ENCODE measurements around the gene DNMBP. TPM values are rescaled to one million over a fixed set of nuclear protein-coding genes. Genes with fewer than 3 reads are reported as not detected.
A peak's percentile ranks its signal among the peaks of the same experiment; 100 is the strongest.
"Not testable (repeated sequence)": the region's sequence is repeated elsewhere in the genome, so short reads cannot be mapped to it uniquely, and the experiment has no call there.

The DNMBP gene
- total RNA-seq, 2 donors from 2014 or later: 2.1 to 2.5 TPM

GRCh38 chr10:99881371-99881770 is 128.4 kb downstream of the DNMBP start:
- DNase-seq (no peak), ATAC-seq (no peak)
- Mint-ChIP-seq H3K27ac (no peak overlapping the region), H3K4me3 (no peak overlapping the region), H3K36me3 (ENCODE audit: low read depth) (peaks cover 9% of the 10 kb centered on the region), H3K27me3 (peaks cover 4% of the 10 kb centered on the region), H3K4me1 (peaks cover 7% of the 10 kb centered on the region)
- H3K9me3 ChIP-seq (ENCODE audit: control insufficient read depth, low read length, poor library complexity, severe bottlenecking): no peaks in the 10 kb centered on the region

GRCh38 chr10:99880080-99880835 is 129.5 kb downstream of the DNMBP start:
- Mint-ChIP-seq H3K36me3 (ENCODE audit: low read depth) (peaks cover 18% of the 10 kb centered on the region), H3K4me1 (peaks cover 7% of the 10 kb centered on the region), H3K27ac (no peak overlapping the region), H3K4me3 (no peak overlapping the region), H3K27me3 (peaks cover 15% of the 10 kb centered on the region)
- no peaks in the 10 kb centered on the region for H3K9me3 ChIP-seq (ENCODE audit: control insufficient read depth, low read length, poor library complexity, severe bottlenecking)
- ATAC-seq (no peak), DNase-seq (no peak)

GRCh38 chr10:99875473-99875872 is 134.3 kb downstream of the DNMBP start:
- H3K27me3 Mint-ChIP-seq: peaks cover 56% of the 10 kb centered on the region
- H3K36me3 Mint-ChIP-seq (ENCODE audit: low read depth): peaks cover 24% of the 10 kb centered on the region
- DNase-seq (no peak), ATAC-seq (no peak)
- no peaks in the 10 kb centered on the region for H3K9me3 ChIP-seq (ENCODE audit: control insufficient read depth, low read length, poor library complexity, severe bottlenecking)
- no peak overlapping the region for H3K4me3 Mint-ChIP-seq
- peaks cover 17% of the 10 kb centered on the region for H3K4me1 Mint-ChIP-seq
- H3K27ac Mint-ChIP-seq: no peak overlapping the region

- H3K36me3 Mint-ChIP-seq (ENCODE audit: low read depth): peaks cover 24% of the 10 kb centered on the region
- ATAC-seq: no peak
- no peak overlapping the region for H3K27ac Mint-ChIP-seq
- H3K4me3 Mint-ChIP-seq: no peak overlapping the region
- no peak for DNase-seq
- no peaks in the 10 kb centered on the region for H3K9me3 ChIP-seq (ENCODE audit: control insufficient read depth, low read length, poor library complexity, severe bottlenecking)
- H3K4me1 Mint-ChIP-seq: peaks cover 17% of the 10 kb centered on the region
- H3K27me3 Mint-ChIP-seq: peaks cover 65% of the 10 kb centered on the region
These were observed 135.2 kb downstream of the DNMBP start for GRCh38 chr10:99874341-99875085.

- DNase-seq (no peak), ATAC-seq (no peak)
- H3K27ac Mint-ChIP-seq: no peak overlapping the region
- no peaks in the 10 kb centered on the region for H3K9me3 ChIP-seq (ENCODE audit: control insufficient read depth, low read length, poor library complexity, severe bottlenecking)
- peaks cover 17% of the 10 kb centered on the region for H3K4me1 Mint-ChIP-seq
- H3K27me3 Mint-ChIP-seq: peaks cover 65% of the 10 kb centered on the region
- peaks cover 21% of the 10 kb centered on the region for H3K36me3 Mint-ChIP-seq (ENCODE audit: low read depth)
- H3K4me3 Mint-ChIP-seq: no peak overlapping the region
These were observed 135.9 kb downstream of the DNMBP start for GRCh38 chr10:99873846-99874245.

- Mint-ChIP-seq H3K36me3 (ENCODE audit: low read depth) (peaks cover 15% of the 10 kb centered on the region), H3K27ac (no peak overlapping the region), H3K4me1 (peaks cover 17% of the 10 kb centered on the region), H3K4me3 (no peak overlapping the region), H3K27me3 (peaks cover 65% of the 10 kb centered on the region)
- ATAC-seq (no peak), DNase-seq (no peak)
- H3K9me3 ChIP-seq (ENCODE audit: control insufficient read depth, low read length, poor library complexity, severe bottlenecking): no peaks in the 10 kb centered on the region
These were observed 137.2 kb downstream of the DNMBP start for GRCh38 chr10:99872367-99873162.

- H3K4me3 Mint-ChIP-seq: peak overlapping the region; percentile 83
- peaks cover 6% of the 10 kb centered on the region for H3K36me3 Mint-ChIP-seq (ENCODE audit: low read depth)
- peaks cover 59% of the 10 kb centered on the region for H3K27me3 Mint-ChIP-seq
- H3K4me1 Mint-ChIP-seq: peaks cover 17% of the 10 kb centered on the region
- H3K9me3 ChIP-seq (ENCODE audit: control insufficient read depth, low read length, poor library complexity, severe bottlenecking): peaks cover 4% of the 10 kb centered on the region
- DNase-seq: peak in 1 of 3 donors; percentile 15
- H3K27ac Mint-ChIP-seq: no peak overlapping the region
- ATAC-seq: peak; percentile 93
These were observed 139.5 kb downstream of the DNMBP start for GRCh38 chr10:99870123-99870730.

- DNase-seq: no peak
- no peak overlapping the region for H3K27ac Mint-ChIP-seq
- peaks cover 4% of the 10 kb centered on the region for H3K9me3 ChIP-seq (ENCODE audit: control insufficient read depth, low read length, poor library complexity, severe bottlenecking)
- peaks cover 15% of the 10 kb centered on the region for H3K4me1 Mint-ChIP-seq
- peaks cover 56% of the 10 kb centered on the region for H3K27me3 Mint-ChIP-seq
- H3K4me3 Mint-ChIP-seq: no peak overlapping the region
- H3K36me3 Mint-ChIP-seq (ENCODE audit: low read depth): peaks cover 6% of the 10 kb centered on the region
- ATAC-seq: no peak
These were observed 140.1 kb downstream of the DNMBP start for GRCh38 chr10:99869581-99870122.

GRCh38 chr10:99867250-99867649 is 142.5 kb downstream of the DNMBP start:
- not testable (repeated sequence) for H3K27ac Mint-ChIP-seq; H3K36me3 Mint-ChIP-seq (ENCODE audit: low read depth); DNase-seq; H3K4me3 Mint-ChIP-seq; H3K4me1 Mint-ChIP-seq; H3K9me3 ChIP-seq (ENCODE audit: control insufficient read depth, low read length, poor library complexity, severe bottlenecking); ATAC-seq
- peaks cover 47% of the 10 kb centered on the region for H3K27me3 Mint-ChIP-seq

- H3K4me3 Mint-ChIP-seq; H3K27ac Mint-ChIP-seq; H3K36me3 Mint-ChIP-seq (ENCODE audit: low read depth); H3K4me1 Mint-ChIP-seq; H3K9me3 ChIP-seq (ENCODE audit: control insufficient read depth, low read length, poor library complexity, severe bottlenecking); DNase-seq; ATAC-seq: not testable (repeated sequence)
- H3K27me3 Mint-ChIP-seq: peaks cover 43% of the 10 kb centered on the region
These were observed 146.1 kb downstream of the DNMBP start for GRCh38 chr10:99863535-99864240.

- Mint-ChIP-seq H3K27me3 (peaks cover 47% of the 10 kb centered on the region), H3K27ac (no peak overlapping the region), H3K36me3 (ENCODE audit: low read depth) (no peaks in the 10 kb centered on the region), H3K4me1 (peaks cover 4% of the 10 kb centered on the region), H3K4me3 (no peak overlapping the region)
- no peaks in the 10 kb centered on the region for H3K9me3 ChIP-seq (ENCODE audit: control insufficient read depth, low read length, poor library complexity, severe bottlenecking)
- no peak for ATAC-seq
- no peak for DNase-seq
These were observed 149.3 kb downstream of the DNMBP start for GRCh38 chr10:99860466-99860865.

- H3K36me3 Mint-ChIP-seq (ENCODE audit: low read depth): no peaks in the 10 kb centered on the region
- no peak overlapping the region for H3K27ac Mint-ChIP-seq
- no peak overlapping the region for H3K4me3 Mint-ChIP-seq
- peaks cover 4% of the 10 kb centered on the region for H3K4me1 Mint-ChIP-seq
- DNase-seq: no peak
- peaks cover 42% of the 10 kb centered on the region for H3K27me3 Mint-ChIP-seq
- no peaks in the 10 kb centered on the region for H3K9me3 ChIP-seq (ENCODE audit: control insufficient read depth, low read length, poor library complexity, severe bottlenecking)
- no peak for ATAC-seq
These were observed 150.2 kb downstream of the DNMBP start for GRCh38 chr10:99859585-99859984.

Data from T-helper 17 cell (primary cell).